Coronary artery (tissue), 2 donors: ENCODE results near the gene GALNT13.
A peak's percentile ranks its signal among the peaks of the same experiment; 100 is the strongest.

ENCODE experiments used
- DNase-seq: peaks from one replicate; pipeline ENCODE4 v3.0.0-alpha.2; 2017; ENCODE audit warnings: low spot score
- H3K27ac ChIP-seq, 2 donors: fragments of 200-600 bp; sonication (generic); one replicate each; pipeline ENCODE4 v1.5.1; 2016 to 2019
- H3K4me3 ChIP-seq: fragments of 200-600 bp; sonication (generic); 2 replicates; pipeline ENCODE4 v1.5.1; 2016; ENCODE audit warnings: mild to moderate bottlenecking, moderate library complexity
- CTCF ChIP-seq: fragments of 200-600 bp; sonication (generic); IDR thresholded peaks from one replicate; pipeline ENCODE4 v1.5.1; 2019; ENCODE audit warnings: antibody characterized with exemption

GALNT13 gene

DNA sequence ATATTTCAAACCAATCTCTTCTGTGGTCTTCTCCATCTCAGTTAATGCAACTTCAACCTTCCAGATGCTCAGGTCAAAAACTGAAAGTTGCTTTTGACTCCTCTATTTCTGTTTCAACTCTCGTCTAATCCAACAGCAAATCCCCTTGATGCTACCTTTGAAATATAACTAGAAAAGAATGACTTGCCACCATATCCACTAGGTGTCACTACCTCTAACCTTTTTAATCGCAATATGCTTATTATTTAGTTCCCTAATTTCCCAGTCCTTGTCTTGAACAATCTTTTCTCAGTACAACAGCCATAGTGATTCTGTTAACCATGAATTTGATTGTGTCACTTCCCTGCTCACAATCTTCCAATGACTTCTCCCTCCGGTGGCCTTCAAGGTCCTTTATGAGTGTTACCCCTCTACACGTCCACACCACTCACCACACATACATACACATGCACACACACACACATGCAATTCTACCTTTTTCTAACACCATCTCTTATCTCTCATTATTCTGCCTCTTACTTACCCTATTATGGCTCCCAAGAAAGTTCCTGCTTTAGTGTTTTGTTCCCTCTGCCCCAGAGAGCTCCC, 581.3 kb downstream of the GALNT13 start:
- peak; percentile 12 for TF ChIP-seq CTCF
- Histone ChIP-seq H3K4me3 (no peak overlapping the region), H3K27ac (no peak overlapping the region)
- no peak for DNase-seq

- Histone ChIP-seq H3K27ac (no peak overlapping the region), H3K4me3 (peak overlapping the region; percentile 58)
- TF ChIP-seq CTCF, result no peak
- no peak for DNase-seq
Measured at GRCh38 chr2:154455166-154455565, 583.4 kb downstream of the GALNT13 start.

- peak overlapping the region; percentile 58 for H3K4me3 ChIP-seq
- no peak for DNase-seq
- no peak overlapping the region for H3K27ac ChIP-seq
- no peak for TF ChIP-seq CTCF
Measured at GRCh38 chr2:154455866-154456265, 584.1 kb downstream of the GALNT13 start.

- TF ChIP-seq CTCF, result no peak
- H3K4me3 ChIP-seq, result no peak overlapping the region
Measured at GRCh38 chr2:154457286-154457685, 585.6 kb downstream of the GALNT13 start.

GRCh38 chr2:154459286-154459685, 587.6 kb downstream of the GALNT13 start:
- no peak for DNase-seq
- no peak for TF ChIP-seq CTCF
- Histone ChIP-seq H3K27ac (no peak overlapping the region), H3K4me3 (no peak overlapping the region)

More at GRCh38 chr2:154457286-154457685, 585.6 kb downstream of the GALNT13 start:
- DNase-seq, result no peak
- H3K27ac ChIP-seq, result no peak overlapping the region

DNA sequence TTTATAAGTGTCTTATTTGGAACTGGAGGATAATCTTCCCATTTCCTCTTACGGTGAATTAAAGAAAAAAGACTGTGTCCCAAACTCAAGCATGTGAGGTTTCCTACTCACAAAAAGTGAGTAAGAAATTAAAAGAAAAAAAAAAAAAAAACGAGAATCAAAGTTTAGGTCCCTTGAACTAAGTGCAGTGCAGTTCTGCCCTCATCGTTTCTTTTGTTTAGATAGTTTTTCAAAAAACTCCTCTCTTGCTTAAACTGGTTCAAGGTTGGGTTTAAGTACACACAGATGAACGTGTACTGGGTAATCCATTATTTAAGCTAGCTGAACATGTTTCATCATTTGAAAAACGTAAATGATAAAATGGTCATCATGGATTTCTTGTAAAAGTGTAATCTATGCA, 590.9 kb downstream of the GALNT13 start:
- TF ChIP-seq CTCF, result no peak
- no peak for DNase-seq
- no peak overlapping the region for H3K4me3 ChIP-seq
- H3K27ac ChIP-seq, result no peak overlapping the region

GRCh38 chr2:154466226-154466625, 594.5 kb downstream of the GALNT13 start:
- no peak for TF ChIP-seq CTCF
- H3K4me3 ChIP-seq, result no peak overlapping the region
- H3K27ac ChIP-seq, result no peak overlapping the region
- no peak for DNase-seq
